Heart right ventricle (tissue), 16 donors: ENCODE measurements around the gene FOXJ1. TPM values are rescaled to one million over a fixed set of nuclear protein-coding genes. Genes with fewer than 3 reads are reported as not detected.

Experiments used
- ATAC-seq, 8 donors: fragments of 200-7000 bp; cut with Tn5 transposase; one replicate each; pipeline ENCODE4 v1.9.1; 2020; ENCODE audit warnings: mild to moderate bottlenecking in 8 of 8, moderate library complexity in 8 of 8, moderate number of reproducible peaks in 1 of 8
- DNase-seq, 2 donors: peaks; one replicate each; pipeline ENCODE4 v3.0.0-alpha.2; 2020
- H3K27ac ChIP-seq, 10 donors: fragments of 200-600 bp; sonication (generic) in 2 of 10; one replicate each; pipeline versions ENCODE4 v1.5.0 to v1.8.0; 2020 to 2022; ENCODE audit warnings: mild to moderate bottlenecking in 3 of 10
- H3K27me3 ChIP-seq, 7 donors: fragments of 200-600 bp; one replicate each; pipeline ENCODE4 v1.8.0; 2021 to 2022; ENCODE audit warnings: mild to moderate bottlenecking in 2 of 7
- H3K36me3 ChIP-seq, 9 donors: fragments of 200-600 bp; sonication (generic) in 1 of 9; one replicate each; pipeline versions ENCODE4 v1.5.0 to v1.8.0; 2020 to 2022; ENCODE audit warnings: mild to moderate bottlenecking in 2 of 9
- H3K4me1 ChIP-seq, 9 donors: fragments of 200-600 bp; sonication (generic) in 1 of 9; one replicate each; pipeline versions ENCODE4 v1.5.0 to v1.8.0; 2020 to 2022; ENCODE audit warnings: mild to moderate bottlenecking in 4 of 9
- H3K4me3 ChIP-seq, 10 donors: fragments of 200-600 bp; sonication (generic) in 2 of 10; one replicate each; pipeline versions ENCODE4 v1.5.0 to v1.8.0; 2020 to 2022; ENCODE audit warnings: mild to moderate bottlenecking in 7 of 10, moderate library complexity in 2 of 10
- H3K9me3 ChIP-seq, 11 donors: fragments of 200-600 bp in 10 of 11; sonication (generic) in 2 of 11; one replicate each; pipeline versions ENCODE4 v1.5.0 to v1.8.0; 2013 to 2022; ENCODE audit warnings: mild to moderate bottlenecking in 2 of 11, control low read depth in 1 of 11, moderate library complexity in 1 of 11
- WGBS, 2 donors: extraction: QIAGEN DNeasy Blood & Tissue Kit; methylation state at CpG; one replicate each; pipeline ENCODE4 v1.1.7; 2013; ENCODE audit warnings: inconsistent platforms in 1 of 2; 5-methylcytosine and 5-hydroxymethylcytosine counted together
- intact Hi-C, 10 donors: fragments of 100-400 bp; cut with DNase I; formaldehyde crosslinking; loops; one replicate each; pipeline versions ENCODE4 v1.11.1 to v1.14.2; 2022
- polyA plus RNA-seq, 2 donors: library from polyadenylated mRNA; stranded (reverse); fragments of 200-250 nt; gene quantifications; one replicate each; pipeline ENCODE4 v1.2.3, GENCODE V29; 2013
- total RNA-seq, 10 donors: library from RNA; stranded (reverse); fragmentation: NEBNext Ultra II Directional in 3 of 10; extraction: Animal tissue kit (Norgen Biotek cat#: 25700) in 3 of 10; gene quantifications; one replicate each; pipeline versions ENCODE4 v1.2.1 to v1.2.4, GENCODE V29; 2021 to 2023
- TF ChIP-seq, protein P1 (sequence below), 9 donors: fragments of 200-600 bp; sonication (generic) in 2 of 9; IDR thresholded peaks; one replicate each; pipeline versions ENCODE4 v1.5.0 to v1.8.0; 2021 to 2022; ENCODE audit warnings: antibody characterized with exemption in 9 of 9, mild to moderate bottlenecking in 5 of 9, moderate library complexity in 1 of 9
- donor health status: Arrhythmogenic right ventricular cardiomyopathy.
- donor health status: ischemic (EF 13 %, LVEDD 7.1; RV severe dilation, severe dysfunction).
- donor health status: healthy with polysubstance abuse.
- donor health status: DM: no; HTN: yes; CAD: no.
- donor health status: DM: no; HTN: no; CAD: no.
- donor health status: ischemic (EF 25% LVEDD 6.9; RV normal size, moderate dysfunction).
- donor health status: ischemic (EF 25% LVEDD 5.7; RV mildly dilated, moderate dysfunction).
- donor health status: healthy.
- donor health status: DM: yes; HTN: yes; CAD: no.
- donor health status: Ischemic cardiomyopathy.
- donor health status: ischemic (EF 35%, LVEDD 5.7; RV mildly dilated, moderate dysfunction).
- donor health status: nonischemic (EF 11% LVEDD 7.7; RV severe dilation, severe dysfunction).
- donor health status: DM: yes; HTN: yes; CAD: no.
- donor health status: PGD.
- donor health status: ischemic (EF 29% LVEDD 5.4; RV normal size, mild dysfunction).
- donor health status: nonischemic (EF 23%, LVEDD 6.1; RV moderate dilation, normal function).

FOXJ1 gene
- total and polyA plus RNA-seq, 12 donors = 0.03 TPM; not detected in 11

DNA sequence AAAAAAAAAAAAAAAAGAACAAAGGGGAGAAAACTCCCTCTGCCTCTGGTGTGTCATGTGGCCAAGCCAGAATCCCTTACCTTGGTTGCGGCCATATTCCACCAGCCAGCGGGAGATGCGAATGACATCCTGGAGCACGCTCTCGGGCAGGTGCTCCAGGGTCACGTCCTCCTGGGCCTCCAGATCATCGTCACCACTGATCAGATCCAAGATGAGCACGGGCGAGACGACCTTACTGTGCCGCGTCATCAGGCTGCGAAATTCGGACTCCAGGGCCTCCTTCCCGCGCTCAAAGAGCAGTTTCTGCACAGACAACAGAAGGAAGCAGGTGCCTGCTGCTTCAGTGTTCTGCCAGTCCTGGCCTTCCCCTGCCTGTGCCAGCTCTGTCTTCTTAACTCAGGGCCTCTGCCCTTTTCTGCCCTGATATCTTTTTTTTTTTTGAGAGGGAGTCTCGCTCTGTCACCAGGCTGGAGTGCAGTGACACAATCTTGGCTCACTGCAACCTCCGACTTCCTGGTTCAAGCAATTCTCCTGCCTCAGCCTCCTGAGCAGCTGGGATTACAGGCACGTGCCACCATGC, 43.2 kb downstream of the FOXJ1 start:
- no peak overlapping the region for H3K4me3 ChIP-seq
- peaks cover 5 to 16% (median 12%) of the 10 kb centered on the region in 9 donors for H3K4me1 ChIP-seq
- TF ChIP-seq, protein P1, sequence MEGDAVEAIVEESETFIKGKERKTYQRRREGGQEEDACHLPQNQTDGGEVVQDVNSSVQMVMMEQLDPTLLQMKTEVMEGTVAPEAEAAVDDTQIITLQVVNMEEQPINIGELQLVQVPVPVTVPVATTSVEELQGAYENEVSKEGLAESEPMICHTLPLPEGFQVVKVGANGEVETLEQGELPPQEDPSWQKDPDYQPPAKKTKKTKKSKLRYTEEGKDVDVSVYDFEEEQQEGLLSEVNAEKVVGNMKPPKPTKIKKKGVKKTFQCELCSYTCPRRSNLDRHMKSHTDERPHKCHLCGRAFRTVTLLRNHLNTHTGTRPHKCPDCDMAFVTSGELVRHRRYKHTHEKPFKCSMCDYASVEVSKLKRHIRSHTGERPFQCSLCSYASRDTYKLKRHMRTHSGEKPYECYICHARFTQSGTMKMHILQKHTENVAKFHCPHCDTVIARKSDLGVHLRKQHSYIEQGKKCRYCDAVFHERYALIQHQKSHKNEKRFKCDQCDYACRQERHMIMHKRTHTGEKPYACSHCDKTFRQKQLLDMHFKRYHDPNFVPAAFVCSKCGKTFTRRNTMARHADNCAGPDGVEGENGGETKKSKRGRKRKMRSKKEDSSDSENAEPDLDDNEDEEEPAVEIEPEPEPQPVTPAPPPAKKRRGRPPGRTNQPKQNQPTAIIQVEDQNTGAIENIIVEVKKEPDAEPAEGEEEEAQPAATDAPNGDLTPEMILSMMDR (IDR thresholded peaks at IDR 0.05) = no peak
- H3K27ac ChIP-seq = no peak overlapping the region
- H3K27me3 ChIP-seq = no peaks in the 10 kb centered on the region
- DNase-seq (no peak), ATAC-seq (peak in 1 of 8 donors; percentile 64)
- WGBS, 2 donors = 86 to 93% methylated on average over 19 of the region's 19 CpGs
- peaks cover 0 to 94% (median 59%) of the 10 kb centered on the region in 9 donors for H3K36me3 ChIP-seq
- intact Hi-C loops = no loop called here
- H3K9me3 ChIP-seq = no peaks in the 10 kb centered on the region

DNA sequence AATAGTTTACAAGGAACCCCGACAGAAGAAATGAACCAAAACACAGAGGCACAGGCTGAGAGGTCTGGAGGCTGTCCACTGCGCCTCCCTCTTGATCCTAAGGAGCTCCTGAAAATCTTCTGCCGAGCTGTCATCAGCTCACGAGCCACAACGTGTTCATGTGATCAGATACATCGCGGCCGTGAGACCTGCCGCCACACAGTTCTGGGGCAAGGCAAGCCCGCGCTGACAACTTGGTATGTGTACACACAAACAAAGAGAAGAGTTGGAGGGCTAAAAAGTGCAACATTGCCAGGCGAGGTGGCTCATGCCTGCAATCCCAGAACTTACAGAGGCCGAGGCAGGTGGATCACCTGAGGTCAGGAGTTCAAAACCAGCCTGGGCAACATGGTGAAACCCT, 45.1 kb downstream of the FOXJ1 start:
- DNase-seq = no peak
- 79 to 80% methylated on average over 13 of the region's 13 CpGs for WGBS, 2 donors
- H3K27me3 ChIP-seq = no peaks in the 10 kb centered on the region
- no peak overlapping the region for H3K27ac ChIP-seq
- peaks cover 0 to 100% (median 61%) of the 10 kb centered on the region in 9 donors for H3K36me3 ChIP-seq
- intact Hi-C loops = no loop called here
- TF ChIP-seq, protein P1 (IDR thresholded peaks at IDR 0.05) = no peak
- no peak for ATAC-seq
- H3K4me3 ChIP-seq = no peak overlapping the region
- H3K4me1 ChIP-seq = peaks cover 0 to 8% (median 0%) of the 10 kb centered on the region in 9 donors
- H3K9me3 ChIP-seq = no peaks in the 10 kb centered on the region

DNA sequence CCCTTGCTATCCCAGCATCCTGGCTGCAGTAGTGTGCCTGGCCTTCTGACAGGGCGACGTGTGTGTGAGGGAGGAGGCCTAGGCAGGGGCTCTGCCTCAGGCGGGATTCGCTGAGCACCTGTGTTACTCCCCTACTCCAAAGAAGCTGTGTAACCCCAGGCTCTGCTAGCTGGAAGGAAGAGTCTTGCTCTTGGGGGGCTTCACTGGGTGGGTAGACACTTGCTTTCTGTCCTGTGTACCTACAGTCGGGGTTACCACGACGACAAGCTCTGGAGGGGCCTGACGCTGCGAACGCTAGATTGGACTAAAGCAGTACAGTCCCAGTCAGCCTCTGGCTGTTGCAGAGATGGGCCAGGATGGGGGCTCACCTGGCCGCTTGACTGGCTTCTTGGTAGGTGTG, 47.0 kb downstream of the FOXJ1 start:
- WGBS, 2 donors = 86 to 94% methylated on average over 11 of the region's 11 CpGs

DNA sequence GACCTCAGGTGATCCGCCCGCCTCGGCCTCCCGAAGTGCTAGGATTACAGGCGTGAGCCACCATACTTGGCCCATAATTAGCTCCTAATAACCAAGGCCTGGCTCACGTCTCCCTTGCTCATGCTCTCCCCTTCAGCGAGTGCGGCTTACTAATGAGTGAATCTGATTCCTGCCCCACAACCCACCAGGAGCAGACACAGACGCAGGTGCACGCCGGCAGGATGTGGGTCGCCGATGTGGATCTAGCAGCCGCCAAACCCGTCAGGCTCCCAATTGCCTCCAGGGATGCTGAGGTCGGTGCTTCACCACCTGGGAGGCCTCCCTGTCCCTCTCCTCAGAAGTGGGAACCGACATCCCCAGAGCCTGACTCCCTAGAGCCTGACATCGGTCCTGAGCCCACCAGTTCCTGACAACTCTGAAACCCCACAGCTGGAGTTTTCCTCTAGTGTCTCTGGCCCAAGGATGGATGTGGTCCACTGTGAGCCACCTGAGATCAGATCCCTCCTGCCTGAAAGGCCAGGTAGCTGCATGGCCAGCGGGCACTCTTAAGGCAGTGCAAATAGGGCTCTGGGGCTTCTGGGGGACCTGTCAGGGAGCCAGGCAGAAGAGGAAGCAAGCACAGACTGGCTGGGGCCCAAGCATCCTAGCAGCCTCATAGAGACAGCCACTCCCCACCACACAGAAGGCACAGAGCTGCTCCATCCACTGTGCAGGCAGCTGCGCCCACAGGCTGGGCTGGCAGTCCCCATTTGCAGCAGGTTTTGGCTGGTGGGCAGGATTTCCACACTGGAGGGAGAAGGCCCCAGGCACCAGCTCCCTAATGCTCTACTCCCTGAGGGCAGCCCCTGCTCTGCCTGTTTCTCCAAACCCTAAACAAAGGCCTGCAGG, 48.3 kb downstream of the FOXJ1 start:
- H3K4me3 ChIP-seq = no peak overlapping the region
- peaks cover 0 to 8% (median 0%) of the 10 kb centered on the region in 9 donors for H3K4me1 ChIP-seq
- no peak overlapping the region for H3K27ac ChIP-seq
- DNase-seq = no peak
- intact Hi-C loops = no loop called here
- no peaks in the 10 kb centered on the region for H3K27me3 ChIP-seq
- 94% methylated on average over 20 of the region's 20 CpGs for WGBS, 2 donors
- no peak for ATAC-seq
- peaks cover 0 to 100% (median 78%) of the 10 kb centered on the region in 9 donors for H3K36me3 ChIP-seq
- no peaks in the 10 kb centered on the region for H3K9me3 ChIP-seq
- TF ChIP-seq, protein P1 (IDR thresholded peaks at IDR 0.05) = no peak

More for the DNA sequence above, 47.0 kb downstream of the FOXJ1 start:
- no peaks in the 10 kb centered on the region for H3K9me3 ChIP-seq
- peaks cover 0 to 8% (median 0%) of the 10 kb centered on the region in 9 donors for H3K4me1 ChIP-seq
- TF ChIP-seq, protein P1 (IDR thresholded peaks at IDR 0.05) = no peak
- no peak for DNase-seq
- no peak overlapping the region for H3K27ac ChIP-seq
- H3K27me3 ChIP-seq = no peaks in the 10 kb centered on the region
- intact Hi-C loops = no loop called here
- no peak for ATAC-seq
- no peak overlapping the region for H3K4me3 ChIP-seq
- H3K36me3 ChIP-seq = peaks cover 0 to 100% (median 67%) of the 10 kb centered on the region in 9 donors
